HepG2 (cell line): ENCODE data around the gene ZNF79. TPM values are rescaled to one million over a fixed set of nuclear protein-coding genes. Genes with fewer than 3 reads are reported as not detected.

Experiments
- ARID5B ChIP-seq: IDR thresholded peaks from 2 replicates; pipeline ENCODE4 v1.4.0; 2020; ENCODE audit warnings: mild to moderate bottlenecking, missing genetic modification reagents
- BCL6 ChIP-seq: IDR thresholded peaks from 2 replicates; pipeline ENCODE4 v1.6.1; 2016; ENCODE audit warnings: missing genetic modification reagents, missing compliant biosample characterization
- CAMTA2 ChIP-seq: sonication (generic); formaldehyde crosslinking; IDR thresholded peaks from 2 replicates; pipeline ENCODE4 v1.4.0; 2020; ENCODE audit warnings: mild to moderate bottlenecking, missing genetic modification reagents, borderline replicate concordance
- CEBPB ChIP-seq: IDR thresholded peaks from 2 replicates; pipeline ENCODE4 v1.6.1; 2011; ENCODE audit warnings: low read depth, low read length, improper control_type of control experiment, borderline replicate concordance
- ETV5 ChIP-seq: IDR thresholded peaks from 2 replicates; pipeline ENCODE4 v1.6.1; 2018; ENCODE audit warnings: missing biosample characterization, missing genetic modification reagents, inconsistent platforms, borderline replicate concordance
- KLF16 ChIP-seq, 2 experiments: sonication (generic) in 1 of 2; formaldehyde crosslinking in 1 of 2; IDR thresholded peaks; 2 replicates each; pipeline versions ENCODE4 v1.6.1 to v1.8.0; 2016 to 2023; ENCODE audit warnings: missing genetic modification reagents in 2 of 2, missing compliant biosample characterization in 1 of 2
- NR2F6 ChIP-seq, 2 experiments: IDR thresholded peaks; 2 replicates each; pipeline ENCODE4 v1.6.1; 2016; ENCODE audit warnings: antibody characterized with exemption in 1 of 2, mild to moderate bottlenecking in 1 of 2
- POLR2G ChIP-seq: fragments of 200-400 bp; formaldehyde crosslinking; IDR thresholded peaks from 2 replicates; pipeline ENCODE4 v1.6.1; 2018; ENCODE audit warnings: mild to moderate bottlenecking, low read depth, low read length, moderate library complexity
- ZBTB49 ChIP-seq: sonication (generic); formaldehyde crosslinking; IDR thresholded peaks from 2 replicates; pipeline ENCODE4 v1.4.0; 2020; ENCODE audit warnings: missing genetic modification reagents, borderline replicate concordance
- ZNF335 ChIP-seq: sonication (generic); formaldehyde crosslinking; IDR thresholded peaks from 2 replicates; pipeline ENCODE4 v1.4.0; 2020; ENCODE audit warnings: missing genetic modification reagents
- ZNF547 ChIP-seq: sonication (generic); formaldehyde crosslinking; IDR thresholded peaks from 2 replicates; pipeline ENCODE4 v1.5.1; 2020; ENCODE audit warnings: mild to moderate bottlenecking, missing genetic modification reagents
- ZNF556 ChIP-seq: sonication (generic); formaldehyde crosslinking; IDR thresholded peaks from 2 replicates; pipeline ENCODE4 v1.4.0; 2020; ENCODE audit warnings: mild to moderate bottlenecking, missing genetic modification reagents, borderline replicate concordance
- ZNF589 ChIP-seq: sonication (generic); formaldehyde crosslinking; conservative IDR thresholded peaks from 2 replicates; pipeline ENCODE4 v1.8.0; 2022; ENCODE audit warnings: mild to moderate bottlenecking, moderate library complexity, missing genetic modification reagents
- ZNF724P ChIP-seq: sonication (generic); formaldehyde crosslinking; IDR thresholded peaks from 2 replicates; pipeline ENCODE4 v1.8.0; 2022; ENCODE audit warnings: missing genetic modification reagents, borderline replicate concordance
- polyA plus RNA-seq, 8 experiments: library from polyadenylated mRNA; depleted of rRNA in 3 of 8; stranded (reverse) in 7 of 8; unstranded in 1 of 8; fragments of >200 nt; fragmentation: Illumina TruSeq in 4 of 8; extraction: Trizol in 4 of 8; gene quantifications; 2 replicates each; pipeline versions ENCODE4 v1.2.1 to v1.2.3, GENCODE V29; 2011 to 2016; ENCODE audit warnings: low read depth in 4 of 8, missing spikeins in 1 of 8, mixed read lengths in 1 of 8; ENCODE audit not compliant: insufficient read depth in 1 of 8
- total RNA-seq, 5 experiments: library from RNA; depleted of rRNA; stranded (reverse); fragments of >200 nt; fragmentation: Illumina TruSeq; extraction: Trizol; gene quantifications; 2 replicates each; pipeline ENCODE4 v1.2.3, GENCODE V29; 2016; ENCODE audit warnings: low read depth in 1 of 5
- TF ChIP-seq, protein P1 (sequence below): fragments of 450-650 bp; IDR thresholded peaks from 2 replicates; pipeline ENCODE4 v1.6.1; 2016
- TF ChIP-seq, protein P2 (sequence below): sonication (generic); formaldehyde crosslinking; IDR thresholded peaks from 2 replicates; pipeline ENCODE4 v1.8.0; 2022; ENCODE audit warnings: mild to moderate bottlenecking, missing genetic modification reagents; ENCODE audit not compliant: insufficient replicate concordance
- TF ChIP-seq, protein P3 (sequence below): sonication (generic); formaldehyde crosslinking; IDR thresholded peaks from 2 replicates; pipeline ENCODE4 v1.4.0; 2020; ENCODE audit warnings: missing genetic modification reagents

ZNF79 gene
- total and polyA plus RNA-seq, 2 of the 13 experiments (the other 11 are each of a cell fraction or from before 2014, with no cell fraction given): 3.7 to 8.1 TPM

GRCh38 chr9:127445851-127446712 is 21.9 kb downstream of the ZNF79 start (continued):
- TF ChIP-seq, protein P1, sequence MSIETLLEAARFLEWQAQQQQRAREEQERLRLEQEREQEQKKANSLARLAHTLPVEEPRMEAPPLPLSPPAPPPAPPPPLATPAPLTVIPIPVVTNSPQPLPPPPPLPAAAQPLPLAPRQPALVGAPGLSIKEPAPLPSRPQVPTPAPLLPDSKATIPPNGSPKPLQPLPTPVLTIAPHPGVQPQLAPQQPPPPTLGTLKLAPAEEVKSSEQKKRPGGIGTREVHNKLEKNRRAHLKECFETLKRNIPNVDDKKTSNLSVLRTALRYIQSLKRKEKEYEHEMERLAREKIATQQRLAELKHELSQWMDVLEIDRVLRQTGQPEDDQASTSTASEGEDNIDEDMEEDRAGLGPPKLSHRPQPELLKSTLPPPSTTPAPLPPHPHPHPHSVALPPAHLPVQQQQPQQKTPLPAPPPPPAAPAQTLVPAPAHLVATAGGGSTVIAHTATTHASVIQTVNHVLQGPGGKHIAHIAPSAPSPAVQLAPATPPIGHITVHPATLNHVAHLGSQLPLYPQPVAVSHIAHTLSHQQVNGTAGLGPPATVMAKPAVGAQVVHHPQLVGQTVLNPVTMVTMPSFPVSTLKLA: no peak
- no peak for TF ChIP-seq ARID5B (CRISPR knock-in tag)
- TF ChIP-seq, protein P2, sequence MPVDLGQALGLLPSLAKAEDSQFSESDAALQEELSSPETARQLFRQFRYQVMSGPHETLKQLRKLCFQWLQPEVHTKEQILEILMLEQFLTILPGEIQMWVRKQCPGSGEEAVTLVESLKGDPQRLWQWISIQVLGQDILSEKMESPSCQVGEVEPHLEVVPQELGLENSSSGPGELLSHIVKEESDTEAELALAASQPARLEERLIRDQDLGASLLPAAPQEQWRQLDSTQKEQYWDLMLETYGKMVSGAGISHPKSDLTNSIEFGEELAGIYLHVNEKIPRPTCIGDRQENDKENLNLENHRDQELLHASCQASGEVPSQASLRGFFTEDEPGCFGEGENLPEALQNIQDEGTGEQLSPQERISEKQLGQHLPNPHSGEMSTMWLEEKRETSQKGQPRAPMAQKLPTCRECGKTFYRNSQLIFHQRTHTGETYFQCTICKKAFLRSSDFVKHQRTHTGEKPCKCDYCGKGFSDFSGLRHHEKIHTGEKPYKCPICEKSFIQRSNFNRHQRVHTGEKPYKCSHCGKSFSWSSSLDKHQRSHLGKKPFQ: no peak
- TF ChIP-seq ZNF547 (CRISPR knock-in tag): no peak
- TF ChIP-seq NR2F6 (IDR thresholded peaks at IDR 0.05): no peak
- no peak for TF ChIP-seq NR2F6 (CRISPR knock-in tag; IDR thresholded peaks at IDR 0.05)
- no peak for TF ChIP-seq ZNF589 (CRISPR knock-in tag)
- no peak for TF ChIP-seq BCL6 (CRISPR knock-in tag)
- TF ChIP-seq ZNF556 (CRISPR knock-in tag): no peak
- TF ChIP-seq ZNF335: no peak
- no peak for TF ChIP-seq ETV5
- no peak for TF ChIP-seq ZBTB49 (CRISPR knock-in tag)
- TF ChIP-seq POLR2G: peak; percentile 69
- TF ChIP-seq CAMTA2 (CRISPR knock-in tag): no peak
- TF ChIP-seq, protein P3, sequence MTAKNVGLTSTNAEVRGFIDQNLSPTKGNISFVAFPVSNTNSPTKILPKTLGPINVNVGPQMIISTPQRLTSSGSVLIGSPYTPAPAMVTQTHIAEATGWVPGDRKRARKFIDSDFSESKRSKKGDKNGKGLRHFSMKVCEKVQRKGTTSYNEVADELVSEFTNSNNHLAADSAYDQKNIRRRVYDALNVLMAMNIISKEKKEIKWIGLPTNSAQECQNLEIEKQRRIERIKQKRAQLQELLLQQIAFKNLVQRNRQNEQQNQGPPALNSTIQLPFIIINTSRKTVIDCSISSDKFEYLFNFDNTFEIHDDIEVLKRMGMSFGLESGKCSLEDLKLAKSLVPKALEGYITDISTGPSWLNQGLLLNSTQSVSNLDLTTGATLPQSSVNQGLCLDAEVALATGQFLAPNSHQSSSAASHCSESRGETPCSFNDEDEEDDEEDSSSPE (CRISPR knock-in tag): 0 out of 2 replicates have a peak, but pooled peaks have one; percentile 9
- no peak for TF ChIP-seq CEBPB
- TF ChIP-seq ZNF724P: no peak
- TF ChIP-seq KLF16 (CRISPR knock-in tag; IDR thresholded peaks at IDR 0.05): 0 out of 4 replicates have a peak, but pooled peaks of 1 of the 2 experiments have one; percentile 31
